Omental fat pad (tissue), 4 donors: ENCODE data around the gene MVB12A. TPM values are rescaled to one million over a fixed set of nuclear protein-coding genes. Genes with fewer than 3 reads are reported as not detected.

Experiments
- ATAC-seq: fragments of 150-250 bp; one replicate; pipeline ENCODE4 v1.9.1; 2016; ENCODE audit warnings: mild to moderate bottlenecking, moderate library complexity; ENCODE audit not compliant: low FRiP score
- DNase-seq: peaks from one replicate; pipeline ENCODE4 v3.0.0-alpha.2; 2019; ENCODE audit warnings: low spot score
- CTCF ChIP-seq, 3 donors: fragments of 450-650 bp; IDR thresholded peaks; one replicate each; pipeline ENCODE4 v1.5.1; 2016 to 2017; ENCODE audit warnings: antibody characterized with exemption in 3 of 3, mild to moderate bottlenecking in 3 of 3, moderate library complexity in 2 of 3
- total RNA-seq, 4 donors: library from RNA; depleted of rRNA; stranded (reverse); fragments of >200 nt; gene quantifications; one replicate each; pipeline ENCODE4 v1.1.0, GENCODE V29; 2016

MVB12A gene
- total RNA-seq, 4 donors from 2014 or later = 34.1 to 65.0 (median 45.9) TPM

DNA sequence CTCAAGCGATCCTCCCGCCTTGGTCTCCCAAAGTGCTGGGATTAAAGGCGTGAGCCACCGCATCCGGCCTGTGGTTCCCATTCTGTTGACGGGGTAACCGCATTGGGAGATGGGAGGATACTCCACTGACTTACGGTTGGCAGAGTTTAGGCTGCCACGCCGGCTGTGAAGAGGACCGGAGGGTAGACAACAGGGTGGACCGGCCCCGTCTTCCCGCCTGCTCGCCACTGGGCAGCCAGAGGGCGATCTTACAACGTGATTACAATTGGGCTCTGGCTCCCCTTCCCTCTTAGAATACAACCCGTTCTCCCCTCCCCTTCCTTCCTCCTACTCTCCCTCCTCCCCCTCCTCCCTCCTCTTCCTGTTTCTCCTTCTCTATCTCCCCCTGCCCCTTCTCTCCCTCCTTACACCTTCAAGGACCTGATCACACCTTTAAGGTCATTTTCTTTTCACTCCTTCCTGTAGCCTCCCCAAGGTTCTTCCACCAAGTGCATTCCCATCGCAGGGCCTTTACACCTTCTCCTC is 24.9 kb upstream of the MVB12A start:
- DNase-seq = no peak
- ATAC-seq = no peak

DNA sequence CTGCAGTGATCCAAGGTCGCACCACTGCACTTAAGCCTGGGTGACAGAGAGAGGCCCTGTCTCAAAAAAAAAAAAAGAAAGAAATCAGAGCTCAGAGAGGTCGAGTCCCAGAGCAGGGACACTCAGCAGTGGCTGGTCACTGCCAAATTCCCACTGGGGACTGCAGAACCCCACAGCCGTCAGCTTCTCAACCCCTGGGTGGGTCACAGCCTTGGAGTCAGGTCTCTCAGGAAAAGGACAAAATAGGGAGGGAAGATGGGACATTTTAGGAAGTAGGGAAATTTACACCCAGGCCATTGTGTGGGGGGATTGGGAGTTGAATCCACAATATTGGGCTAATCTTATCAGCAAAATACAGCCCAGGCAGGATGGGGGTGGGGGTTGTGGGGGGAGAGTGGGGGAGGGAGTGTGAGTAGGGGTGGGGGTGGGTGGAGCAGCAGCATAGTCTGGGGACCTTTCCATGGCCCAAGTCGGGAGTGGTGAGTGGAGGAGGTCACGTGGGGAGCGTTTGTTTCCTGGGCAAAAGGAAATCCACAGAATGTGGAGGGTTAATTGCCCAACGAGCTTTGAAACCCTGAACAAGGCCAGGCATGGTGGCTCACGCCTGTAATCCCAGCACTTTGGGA is 20.8 kb upstream of the MVB12A start:
- DNase-seq (no peak), ATAC-seq (no peak)
- no peak for TF ChIP-seq CTCF (IDR thresholded peaks at IDR 0.05)

More for the DNA sequence above, 24.9 kb upstream of the MVB12A start:
- no peak for TF ChIP-seq CTCF (IDR thresholded peaks at IDR 0.05)

GRCh38 chr19:17401628-17402027 is 18.2 kb upstream of the MVB12A start:
- ATAC-seq (no peak), DNase-seq (no peak)
- TF ChIP-seq CTCF (IDR thresholded peaks at IDR 0.05) = no peak

- TF ChIP-seq CTCF (IDR thresholded peaks at IDR 0.05) = no peak
- ATAC-seq (no peak), DNase-seq (no peak)
Observed at GRCh38 chr19:17402982-17403855, 16.6 kb upstream of the MVB12A start.

DNA sequence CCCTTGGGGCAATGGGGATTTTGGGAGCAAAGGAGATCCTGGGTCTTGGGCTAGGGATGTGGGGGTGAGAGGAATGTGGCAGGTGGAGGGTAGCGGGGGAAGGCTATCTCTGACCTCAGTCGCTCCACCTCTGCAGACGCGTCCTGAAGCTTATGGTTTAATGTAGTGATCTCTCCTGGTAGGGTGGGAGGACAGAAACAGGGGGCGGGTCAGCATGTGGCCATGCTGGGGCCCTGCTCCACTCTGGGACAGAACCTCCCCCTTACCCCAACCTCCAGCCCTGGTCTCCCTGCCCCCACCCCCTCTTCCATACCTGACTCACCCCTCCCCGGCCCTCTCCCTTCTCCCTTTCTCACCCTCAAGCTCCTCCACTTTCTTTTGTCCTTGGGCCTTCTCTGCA is 15.8 kb upstream of the MVB12A start:
- no peak for TF ChIP-seq CTCF (IDR thresholded peaks at IDR 0.05)
- DNase-seq (no peak), ATAC-seq (no peak)

- DNase-seq (no peak), ATAC-seq (no peak)
- no peak for TF ChIP-seq CTCF (IDR thresholded peaks at IDR 0.05)
Observed at GRCh38 chr19:17404621-17405249, 15.1 kb upstream of the MVB12A start.
